GM19438 (cell line): ENCODE data around the gene DSC1.

Experiments
- ATAC-seq: cut with Tn5 transposase; IDR thresholded peaks from one replicate; pipeline ENCODE4 v1.9.1; 2021; ENCODE audit warnings: low read depth; ENCODE audit not compliant: unreplicated experiment

The DSC1 gene

DNA sequence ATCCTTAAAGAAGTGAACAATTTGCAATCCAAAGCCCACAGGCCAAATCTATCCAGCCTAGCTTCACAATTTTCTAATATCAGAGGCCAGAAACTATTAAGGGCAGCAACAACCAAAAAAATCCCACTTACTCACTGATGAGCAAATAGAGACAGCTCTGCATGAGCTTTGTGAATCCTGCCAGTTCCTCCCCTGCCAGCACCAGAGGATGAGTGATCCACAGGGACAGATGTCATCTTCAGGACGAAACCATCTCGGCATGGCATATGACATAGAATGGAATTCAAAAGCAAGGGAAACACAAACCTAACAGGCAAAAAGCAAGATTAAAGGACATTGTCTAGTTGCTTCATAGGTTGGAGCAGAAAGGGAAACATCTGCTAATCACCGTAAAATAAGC is 58.2 kb downstream of the DSC1 start:
- ATAC-seq = no peak

DNA sequence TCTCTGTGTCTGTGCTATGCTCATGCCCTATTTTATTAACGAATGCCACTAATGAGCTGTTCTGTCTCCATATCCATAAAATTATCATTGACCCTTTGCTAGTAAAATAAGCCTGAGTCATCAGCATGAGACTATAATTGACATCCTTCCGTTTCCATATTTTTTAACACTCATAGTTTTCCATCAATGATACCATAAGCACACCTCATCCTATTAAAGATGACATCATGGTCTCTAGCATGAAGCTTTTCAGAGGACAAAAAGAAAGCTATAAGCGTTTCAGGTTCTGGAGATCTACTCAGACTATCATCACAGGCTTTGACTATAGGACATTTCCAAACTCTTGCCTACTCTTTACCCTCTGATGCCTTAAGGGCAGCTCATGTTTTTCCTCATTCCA is 59.2 kb downstream of the DSC1 start:
- no peak for ATAC-seq

DNA sequence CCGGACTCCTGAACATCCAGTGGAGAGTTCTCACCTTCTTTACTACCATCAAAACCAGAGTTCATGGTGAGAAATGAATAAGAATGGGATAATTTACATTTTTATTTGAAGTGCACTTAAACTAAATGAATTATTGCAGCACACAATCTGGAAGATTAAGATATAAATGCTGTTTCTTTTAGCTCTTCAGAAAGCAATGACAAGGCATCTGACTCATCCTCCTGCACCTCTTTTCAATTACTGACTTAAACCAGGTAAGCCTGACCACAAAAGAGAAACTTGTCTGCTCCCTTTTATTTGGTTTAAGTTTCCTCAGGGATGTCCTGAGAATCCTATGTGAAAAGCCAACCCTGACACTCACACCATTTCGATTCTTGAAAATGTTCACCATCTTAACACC is 59.7 kb downstream of the DSC1 start:
- no peak for ATAC-seq

DNA sequence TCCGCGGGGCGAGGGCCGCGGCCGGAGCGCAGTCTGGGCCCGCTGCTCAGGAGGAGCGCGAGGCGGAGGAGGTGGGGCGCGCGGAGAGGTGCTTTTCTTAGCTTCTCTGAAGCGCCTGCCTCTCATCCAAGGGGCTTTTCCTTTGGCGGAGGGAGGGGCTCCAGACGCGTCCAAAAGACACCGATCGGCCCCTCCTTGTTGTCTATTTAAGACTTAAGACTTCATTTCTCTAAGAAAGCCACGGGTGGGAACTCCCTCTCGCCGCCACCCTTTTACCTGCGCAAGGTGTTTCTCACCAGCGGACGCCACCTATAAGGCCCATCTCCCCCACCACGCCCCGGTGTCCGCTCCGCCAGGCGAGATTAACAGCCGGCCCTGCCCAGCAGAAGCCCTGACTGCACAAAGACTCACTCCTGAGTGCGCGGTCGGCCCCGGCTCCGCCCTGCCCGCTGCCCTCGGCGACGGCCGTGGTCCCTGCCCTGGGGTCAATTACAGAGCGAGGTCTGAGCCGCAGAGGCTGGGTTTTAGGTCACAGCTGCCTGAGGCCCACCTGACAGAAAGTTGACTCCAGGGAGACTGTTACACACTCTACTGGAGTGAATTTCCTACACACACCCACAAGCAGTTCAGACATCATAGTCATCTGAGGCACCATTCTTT is 60.5 kb downstream of the DSC1 start, which contains the start of gene DSC2:
Gene DSC2 (minus strand): TSS at position 397 of the 660 bp plus-strand sequence. CDS start 450 bp downstream, outside the sequence.
- no peak for ATAC-seq

DNA sequence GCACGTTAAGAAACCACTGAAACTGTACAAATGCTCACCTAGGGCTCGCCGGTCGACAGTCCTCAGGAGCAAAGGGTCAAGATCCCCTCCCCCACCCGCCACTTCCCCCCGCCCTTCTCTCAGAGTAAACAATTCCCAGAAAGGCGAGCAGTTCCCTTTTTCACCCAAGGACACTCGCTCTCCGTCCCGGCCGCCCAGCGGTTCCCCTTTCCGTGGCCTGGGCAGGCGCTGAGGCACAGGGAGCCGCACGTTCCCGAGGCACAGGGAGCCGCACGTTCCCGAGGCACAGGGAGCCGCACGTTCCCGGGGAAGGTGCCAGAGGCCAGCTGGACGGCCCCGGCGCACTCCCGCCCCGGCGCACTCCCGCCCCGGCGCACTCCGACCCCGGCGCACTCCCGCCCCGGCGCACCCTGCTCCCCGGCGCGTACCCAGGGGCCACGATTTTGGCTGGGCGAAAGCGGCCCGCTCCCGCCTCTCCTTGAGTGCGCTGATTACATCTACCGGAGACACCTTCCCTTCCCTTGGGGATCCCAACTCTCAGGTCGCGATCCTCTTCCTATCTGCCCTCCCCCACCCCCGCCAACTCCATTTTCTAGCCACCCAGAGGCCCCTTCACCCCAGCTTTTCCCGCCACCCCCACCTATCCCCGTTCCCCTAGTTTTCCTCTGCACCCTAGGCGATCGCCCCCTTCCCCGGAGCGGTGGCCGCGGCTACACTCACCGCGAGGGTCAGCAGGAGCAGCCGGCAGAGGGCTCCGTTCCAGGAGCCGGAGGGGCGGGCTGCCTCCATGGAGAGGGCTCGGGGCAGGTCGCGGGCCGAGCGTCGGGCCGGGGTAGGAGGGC is 61.3 kb downstream of the DSC1 start:
- ATAC-seq = no peak

DNA sequence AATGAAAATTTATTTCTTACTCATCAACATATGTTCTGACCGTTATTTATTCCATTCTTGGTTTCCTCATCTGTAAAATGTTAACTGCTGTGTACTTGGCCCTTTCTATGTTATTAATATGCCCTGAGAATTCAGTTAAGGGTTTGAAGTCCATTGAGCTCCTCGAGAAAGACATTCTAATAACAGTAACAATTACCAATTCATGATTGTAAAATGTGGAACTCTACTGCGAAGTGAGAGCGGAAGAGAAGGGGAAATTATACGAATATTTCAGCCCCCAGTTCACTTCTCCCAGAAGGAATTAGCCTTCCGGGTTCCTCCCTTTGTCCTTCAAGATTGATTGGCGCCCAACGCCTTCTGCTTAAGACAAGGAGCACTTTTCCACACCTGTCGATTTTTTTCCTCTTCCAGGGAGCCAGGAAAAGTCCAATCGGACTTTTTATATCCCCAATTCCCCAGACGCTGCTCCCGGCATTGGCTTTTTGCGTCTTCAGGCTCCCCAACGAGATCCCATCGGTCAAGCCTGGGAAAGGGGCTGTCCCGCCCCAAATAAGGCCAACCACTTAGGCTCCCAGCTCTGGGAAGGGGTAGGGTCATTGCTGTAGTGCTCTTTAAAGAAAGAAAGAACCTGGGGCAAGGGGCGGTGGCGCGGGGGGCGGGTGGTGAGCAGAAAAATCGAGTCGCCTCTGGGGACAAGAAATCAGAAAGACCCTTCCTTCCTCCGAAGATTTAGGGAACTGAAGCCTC is 62.0 kb downstream of the DSC1 start:
- ATAC-seq = no peak

DNA sequence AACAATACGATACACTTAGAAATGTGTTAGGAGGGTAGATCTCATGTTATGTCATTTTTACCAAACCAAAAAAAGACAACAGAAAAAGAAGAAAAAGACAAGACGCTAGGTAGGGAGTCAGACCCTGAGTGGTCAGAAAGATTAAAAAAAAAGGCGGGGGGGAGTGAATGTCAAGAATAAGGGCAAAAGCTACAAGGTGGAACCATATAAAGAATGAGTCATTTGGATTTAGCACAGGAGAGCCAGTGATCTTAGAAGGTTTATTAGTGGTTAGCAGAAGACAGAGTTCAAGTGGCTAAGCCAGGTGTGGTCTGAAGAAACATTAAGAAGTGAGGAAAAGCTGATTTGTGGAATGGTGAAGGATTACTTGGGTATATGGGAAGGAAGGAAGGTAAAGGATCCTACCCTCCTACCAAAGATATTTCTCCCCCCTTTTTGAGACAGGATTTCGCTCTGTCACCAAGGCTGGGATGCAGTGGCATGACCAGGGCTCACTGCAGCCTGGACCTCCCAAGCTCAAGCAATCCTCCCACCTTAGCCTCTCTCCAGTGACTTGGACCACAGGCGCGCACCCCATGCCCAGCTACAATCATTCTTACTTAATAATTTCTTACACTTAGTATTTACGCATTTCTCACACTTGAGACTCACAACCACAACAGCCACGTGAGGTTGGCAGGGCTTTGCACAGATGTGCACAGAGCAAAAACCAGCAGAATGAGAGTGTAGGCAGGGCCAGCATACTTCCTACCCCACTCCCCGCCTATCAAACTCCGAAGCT is 63.0 kb downstream of the DSC1 start:
- ATAC-seq = no peak

DNA sequence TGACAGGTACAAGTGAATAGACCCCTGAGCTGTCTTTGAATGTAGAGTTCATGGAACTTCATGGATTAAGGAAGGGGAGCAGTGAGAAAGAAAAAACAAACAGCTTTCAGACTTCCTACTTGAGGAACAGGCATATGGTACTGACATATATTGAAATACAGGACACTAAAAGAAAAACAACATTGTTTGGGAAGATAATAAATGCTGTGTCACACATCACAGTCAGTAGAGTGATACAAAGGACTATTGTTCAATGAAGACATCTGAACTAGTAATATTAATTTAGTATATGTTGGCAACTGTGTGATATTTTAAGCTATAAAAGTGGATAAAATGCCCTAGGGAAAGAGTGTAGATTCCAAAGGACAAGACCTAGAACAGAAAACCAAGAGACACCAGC is 63.8 kb downstream of the DSC1 start:
- ATAC-seq = no peak

DNA sequence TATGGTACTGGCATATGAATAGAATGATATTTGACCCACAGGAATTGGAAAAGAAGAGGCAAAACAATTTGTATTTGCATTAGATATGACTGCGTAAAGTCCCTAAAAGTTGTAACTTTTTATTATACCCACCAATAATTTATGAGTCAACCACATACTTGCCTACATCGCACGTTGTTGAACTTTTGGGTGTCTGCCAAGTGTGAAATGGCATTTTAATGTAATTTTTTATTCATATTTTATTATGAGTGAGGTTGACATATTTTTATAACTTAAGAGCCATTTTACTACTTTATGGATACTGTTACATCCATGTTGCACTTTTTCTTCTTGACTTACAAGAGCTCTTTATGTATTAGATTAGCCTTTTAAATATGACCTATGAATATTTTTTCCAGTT is 65.0 kb downstream of the DSC1 start:
- ATAC-seq = no peak

DNA sequence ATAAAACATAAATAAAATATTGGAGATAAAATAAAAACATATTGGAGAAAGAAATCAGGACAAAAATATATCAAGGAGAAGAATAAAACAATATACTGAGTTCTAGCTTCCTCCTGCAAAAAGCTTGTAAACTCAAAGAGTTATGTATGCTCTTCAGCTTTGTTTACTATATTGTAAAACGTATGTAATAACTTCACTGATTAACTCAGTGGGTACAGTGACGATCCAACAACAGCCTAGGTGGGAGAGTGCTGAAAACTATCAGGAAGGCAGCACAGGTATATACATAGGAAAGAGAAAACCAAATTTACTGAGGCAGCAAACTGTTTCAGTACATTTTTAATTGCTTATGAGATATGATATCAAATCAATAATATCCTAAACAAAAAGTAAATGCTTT is 68.8 kb downstream of the DSC1 start:
- ATAC-seq = no peak

DNA sequence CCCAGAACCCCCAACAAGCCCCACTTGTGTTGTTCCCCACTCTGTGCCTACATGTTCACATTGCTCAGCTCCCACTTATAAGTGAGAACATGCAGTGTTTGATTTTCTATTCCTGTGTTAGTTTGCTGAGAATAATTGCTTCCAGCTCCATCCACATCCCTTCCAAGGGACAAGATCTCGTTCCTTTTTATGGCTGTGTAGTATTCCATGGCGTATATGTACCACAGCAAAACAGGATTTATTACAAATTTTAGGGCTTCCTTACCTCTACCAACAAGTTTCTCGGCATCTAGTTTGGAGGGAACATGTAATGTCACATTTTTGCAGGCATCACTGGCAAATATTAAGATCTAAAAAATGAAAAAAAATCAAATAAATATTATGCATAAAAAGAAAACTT is 69.4 kb downstream of the DSC1 start:
- no peak for ATAC-seq

DNA sequence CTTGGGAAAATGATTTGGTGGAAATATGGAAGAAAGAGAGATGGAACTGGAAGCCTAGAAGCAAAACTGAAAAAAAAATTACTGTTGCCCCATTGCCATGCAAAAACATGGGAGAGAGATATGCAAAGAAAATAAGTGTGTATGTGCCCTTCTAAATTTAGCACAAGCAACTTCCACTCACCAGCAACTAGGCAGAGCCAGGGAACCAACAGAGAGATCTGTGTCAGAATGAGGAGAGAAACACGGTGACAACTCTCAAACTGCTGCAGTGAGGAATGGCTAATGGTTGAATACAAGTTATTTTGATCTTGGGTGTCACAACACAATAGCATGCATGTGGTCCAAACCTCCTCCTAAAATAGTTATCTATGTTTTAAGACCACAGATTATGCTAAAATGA is 71.3 kb downstream of the DSC1 start:
- ATAC-seq = no peak

DNA sequence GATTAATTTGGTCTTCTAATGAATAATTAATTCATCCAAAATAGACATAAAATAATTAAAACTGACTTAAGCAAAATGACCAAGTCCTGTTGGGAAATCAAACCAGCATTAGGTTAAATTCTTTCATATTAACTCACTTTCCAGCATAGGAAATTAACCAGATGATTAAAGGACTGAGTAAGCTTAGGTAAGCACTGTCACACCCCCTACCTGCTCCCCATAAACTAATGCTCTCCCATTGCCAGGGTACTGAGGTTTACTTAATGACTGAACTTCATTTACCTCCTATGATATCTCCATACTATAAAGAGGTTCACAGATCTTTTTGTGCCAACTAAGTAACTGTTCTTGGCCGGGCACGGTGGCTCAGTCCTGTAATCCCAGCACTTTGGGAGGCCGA is 74.1 kb downstream of the DSC1 start:
- ATAC-seq = no peak

DNA sequence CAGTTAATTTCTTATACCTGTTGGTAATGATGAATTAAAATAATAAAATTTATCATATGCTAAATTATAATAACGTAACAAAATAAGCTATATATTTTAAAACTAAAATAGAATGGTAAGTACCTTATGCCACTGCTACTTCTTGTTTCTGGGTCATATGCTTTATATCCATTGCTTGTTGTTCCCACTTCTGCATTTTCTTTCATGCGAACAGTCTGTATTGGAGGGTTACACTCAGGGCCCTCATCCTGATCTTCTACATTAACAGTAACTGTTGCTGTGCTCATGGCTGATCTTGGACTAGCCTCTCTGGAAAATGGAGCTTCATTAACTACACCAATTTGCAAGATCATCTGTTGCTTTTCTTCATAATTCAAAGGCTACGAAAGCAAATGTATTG is 82.7 kb downstream of the DSC1 start:
- ATAC-seq = no peak
